OCI-LY3 (cell line): Measurements from ENCODE around the gene MBNL1.

Experiments used
- CTCF ChIP-seq: fragments of 200-600, 300-600 bp; sonication (generic); IDR thresholded peaks from 2 replicates; pipeline ENCODE4 v1.5.1; 2014; ENCODE audit warnings: antibody characterized with exemption, low read length, low read depth
- EZH2phosphoT487 ChIP-seq: fragments of 200-600 bp; shearing (Covaris generic); IDR thresholded peaks from 2 replicates; pipeline ENCODE4 v1.6.1; 2018; ENCODE audit warnings: antibody characterized with exemption, mixed run types, low read depth

GRCh38 chr3:152260026-152260425 lies 8.7 kb upstream of the MBNL1 start:
- TF ChIP-seq CTCF: no peak
- no peak for TF ChIP-seq EZH2phosphoT487
